H9 (cell line): ENCODE results near the gene ABLIM1. TPM values are rescaled to one million over a fixed set of nuclear protein-coding genes. Genes with fewer than 3 reads are reported as not detected.
A peak's percentile ranks its signal among the peaks of the same experiment; 100 is the strongest.

Experiments
- DNase-seq: peaks from one replicate; pipeline ENCODE4 v3.0.0-alpha.2; 2017
- H2AFZ ChIP-seq: one replicate; pipeline ENCODE4 v1.6.1; 2013; ENCODE audit warnings: mild to moderate bottlenecking, low read length, control low read depth, moderate library complexity
- H2AK5ac ChIP-seq: 2 replicates; pipeline ENCODE4 v1.6.1; 2013; ENCODE audit warnings: low read length, control low read depth, mixed read lengths; ENCODE audit not compliant: insufficient read length
- H2BK120ac ChIP-seq: one replicate; pipeline ENCODE4 v1.6.1; 2013; ENCODE audit warnings: low read depth, mild to moderate bottlenecking, low read length, control low read depth, inconsistent platforms; ENCODE audit not compliant: poor library complexity, severe bottlenecking
- H2BK12ac ChIP-seq: 2 replicates; pipeline ENCODE4 v1.6.1; 2013; ENCODE audit warnings: low read length, control low read depth, mixed read lengths, low read depth; ENCODE audit not compliant: insufficient read length
- H2BK15ac ChIP-seq: 2 replicates; pipeline ENCODE4 v1.6.1; 2013; ENCODE audit warnings: low read depth, low read length, control low read depth
- H2BK20ac ChIP-seq: one replicate; pipeline ENCODE4 v1.6.1; 2013; ENCODE audit warnings: low read depth, mild to moderate bottlenecking, low read length, control low read depth, inconsistent platforms; ENCODE audit not compliant: poor library complexity, severe bottlenecking
- H2BK5ac ChIP-seq: 2 replicates; pipeline ENCODE4 v1.6.1; 2013; ENCODE audit warnings: low read length, control low read depth, mixed read lengths; ENCODE audit not compliant: insufficient read length
- H3K14ac ChIP-seq: 2 replicates; pipeline ENCODE4 v1.6.1; 2013; ENCODE audit warnings: low read length, control low read depth; ENCODE audit not compliant: insufficient read depth
- H3K18ac ChIP-seq: 2 replicates; pipeline ENCODE4 v1.6.1; 2013; ENCODE audit warnings: low read depth, mild to moderate bottlenecking, mixed read lengths, low read length, control low read depth; ENCODE audit not compliant: insufficient read length
- H3K23ac ChIP-seq: 2 replicates; pipeline ENCODE4 v1.6.1; 2013; ENCODE audit warnings: low read length, control low read depth, mixed read lengths, low read depth; ENCODE audit not compliant: insufficient read length
- H3K23me2 ChIP-seq: 2 replicates; pipeline ENCODE4 v1.6.1; 2013; ENCODE audit warnings: low read depth, mild to moderate bottlenecking, mixed read lengths, low read length, control low read depth; ENCODE audit not compliant: insufficient read length, poor library complexity, severe bottlenecking
- H3K27ac ChIP-seq: 2 replicates; pipeline ENCODE4 v1.5.1; 2013; ENCODE audit warnings: low read length, control low read depth, mixed read lengths, low read depth; ENCODE audit not compliant: insufficient read length
- H3K27me3 ChIP-seq: 2 replicates; pipeline ENCODE4 v1.6.1; 2013; ENCODE audit warnings: low read length, control low read depth, inconsistent platforms; ENCODE audit not compliant: insufficient read depth
- H3K4ac ChIP-seq: 2 replicates; pipeline ENCODE4 v1.6.1; 2013; ENCODE audit warnings: low read depth, mild to moderate bottlenecking, control low read depth, inconsistent platforms, low read length, moderate library complexity
- H3K4me1 ChIP-seq: 2 replicates; pipeline ENCODE4 v1.6.1; 2013; ENCODE audit warnings: low read length, control low read depth, inconsistent platforms; ENCODE audit not compliant: insufficient read depth
- H3K4me2 ChIP-seq: 2 replicates; pipeline ENCODE4 v1.6.1; 2013; ENCODE audit warnings: low read length, control low read depth, mixed read lengths; ENCODE audit not compliant: insufficient read length, insufficient read depth
- H3K56ac ChIP-seq: 2 replicates; pipeline ENCODE4 v1.6.1; 2013; ENCODE audit warnings: low read depth, mild to moderate bottlenecking, mixed read lengths, low read length, control low read depth; ENCODE audit not compliant: insufficient read length
- H3K79me1 ChIP-seq: 2 replicates; pipeline ENCODE4 v1.6.1; 2013; ENCODE audit warnings: low read depth, mild to moderate bottlenecking, moderate library complexity, low read length, control low read depth, inconsistent platforms; ENCODE audit not compliant: insufficient read depth, poor library complexity, severe bottlenecking
- H3K79me2 ChIP-seq: 2 replicates; pipeline ENCODE4 v1.6.1; 2013; ENCODE audit warnings: low read length, control low read depth, inconsistent platforms; ENCODE audit not compliant: insufficient read depth
- H3K9ac ChIP-seq: 2 replicates; pipeline ENCODE4 v1.6.1; 2013; ENCODE audit warnings: low read length, control low read depth, mixed read lengths; ENCODE audit not compliant: insufficient read length; ENCODE audit errors: extremely low read depth
- H3K9me3 ChIP-seq: one replicate; pipeline ENCODE4 v1.6.1; 2013; ENCODE audit warnings: low read depth, low read length, inconsistent platforms; ENCODE audit not compliant: control insufficient read depth
- H3T11ph ChIP-seq: one replicate; pipeline ENCODE4 v1.6.1; 2013; ENCODE audit warnings: mild to moderate bottlenecking, low read length, control low read depth, inconsistent platforms
- H4K20me1 ChIP-seq: one replicate; pipeline ENCODE4 v1.6.1; 2013; ENCODE audit not compliant: control insufficient read depth, insufficient read length, insufficient read depth
- H4K5ac ChIP-seq: 2 replicates; pipeline ENCODE4 v1.6.1; 2013; ENCODE audit warnings: low read depth, mild to moderate bottlenecking, mixed read lengths, low read length, control low read depth; ENCODE audit not compliant: insufficient read length
- H4K8ac ChIP-seq: replicated peaks from 2 replicates; pipeline ENCODE4 v1.6.1; 2013; ENCODE audit warnings: low read length, control low read depth, mixed read lengths, low read depth; ENCODE audit not compliant: insufficient read length
- H4K91ac ChIP-seq: 2 replicates; pipeline ENCODE4 v1.6.1; 2013; ENCODE audit warnings: low read depth, mild to moderate bottlenecking, moderate library complexity, mixed read lengths, low read length, control low read depth; ENCODE audit not compliant: insufficient read length
- H3K27ac Mint-ChIP-seq, 3 experiments: 2 replicates in 2 of 3; 3 replicates in 1 of 3; pipeline ENCODE4 v1.8.0; 2020 to 2021; ENCODE audit warnings: mixed read lengths in 3 of 3, mild to moderate bottlenecking in 1 of 3, moderate library complexity in 1 of 3
- H3K27me3 Mint-ChIP-seq: 2 replicates; pipeline ENCODE4 v1.8.0; 2021; ENCODE audit warnings: low read depth, mild to moderate bottlenecking, moderate library complexity, mixed read lengths
- H3K36me3 Mint-ChIP-seq, 3 experiments: 2 replicates in 2 of 3; 3 replicates in 1 of 3; pipeline ENCODE4 v1.8.0; 2020 to 2021; ENCODE audit warnings: low read depth in 3 of 3, mixed read lengths in 3 of 3; ENCODE audit not compliant: insufficient read depth in 1 of 3
- H3K4me1 Mint-ChIP-seq, 2 experiments: 2 replicates each; pipeline ENCODE4 v1.8.0; 2020; ENCODE audit warnings: mixed read lengths in 2 of 2
- H3K4me3 Mint-ChIP-seq, 2 experiments: 2 replicates in 1 of 2; 3 replicates in 1 of 2; pipeline ENCODE4 v1.8.0; 2020 to 2021; ENCODE audit warnings: mild to moderate bottlenecking in 2 of 2, mixed read lengths in 2 of 2, moderate library complexity in 1 of 2
- H3K9me3 Mint-ChIP-seq, 2 experiments: 2 replicates in 1 of 2; 3 replicates in 1 of 2; pipeline ENCODE4 v1.8.0; 2020; ENCODE audit warnings: mild to moderate bottlenecking in 2 of 2, mixed read lengths in 2 of 2, moderate library complexity in 1 of 2
- CTCF ChIP-seq: fragments of 200-600 bp; sonication (generic); conservative IDR thresholded peaks from 3 replicates; pipeline ENCODE4 v1.8.0; 2021; ENCODE audit warnings: antibody characterized with exemption, mild to moderate bottlenecking
- WGBS: extraction: QIAGEN DNeasy Blood & Tissue Kit; methylation state at CpG from one replicate; pipeline ENCODE4 v1.1.7; 2013; ENCODE audit warnings: missing lambda C conversion rate, low lambda C conversion rate, mixed read lengths; ENCODE audit not compliant: insufficient read length; ENCODE audit errors: extremely low coverage; 5-methylcytosine and 5-hydroxymethylcytosine counted together
- total RNA-seq: library from RNA; stranded (reverse); gene quantifications from 2 replicates; pipeline ENCODE4 v1.2.1, GENCODE V29; 2021

ABLIM1 gene
- total RNA-seq, 1 experiment from 2014 or later, result 32.1 TPM

GRCh38 chr10:114662646-114663217 lies 4.7 kb upstream of the ABLIM1 start:
- Histone ChIP-seq H3K27me3 (no peaks in the 10 kb centered on the region), H3K23ac (no peak overlapping the region), H3K79me2 (no peaks in the 10 kb centered on the region), H3K56ac (no peak overlapping the region), H2AK5ac (no peak overlapping the region), H3K14ac (no peak overlapping the region), H3K18ac (no peak overlapping the region), H4K20me1 (no peaks in the 10 kb centered on the region), H3K4me2 (no peak overlapping the region), H2BK15ac (no peak overlapping the region), H3K4ac (no peak overlapping the region), H3K23me2 (no peaks in the 10 kb centered on the region), H3K4me1 (peaks cover 6% of the 10 kb centered on the region), H3T11ph (no peak overlapping the region), H4K5ac (no peak overlapping the region), H4K91ac (no peak overlapping the region), H3K79me1 (no peaks in the 10 kb centered on the region), H2BK12ac (no peak overlapping the region), H3K9me3 (no peaks in the 10 kb centered on the region), H2BK120ac (no peak overlapping the region), H2AFZ (no peak overlapping the region), H2BK20ac (no peak overlapping the region), H3K27ac (no peak overlapping the region), H4K8ac (no peak overlapping the region), H3K9ac (no peak overlapping the region), H2BK5ac (no peak overlapping the region)
- TF ChIP-seq CTCF, result no peak
- no CpG with 5 or more reads among the region's 5 CpGs for WGBS
- Mint-ChIP-seq H3K36me3 (peaks cover 0 to 3% (median 0%) of the 10 kb centered on the region in 3 experiments; a peak in 2 of 7 replicates), H3K27me3 (no peaks in the 10 kb centered on the region), H3K9me3 (peaks cover 4% of the 10 kb centered on the region in 2 experiments; a peak in 3 of 5 replicates), H3K27ac (peak overlapping the region in 1 of 3 experiments; percentile 21; a peak in 1 of 7 replicates), H3K4me1 (peaks cover 19 to 30% of the 10 kb centered on the region in 2 experiments), H3K4me3 (no peak overlapping the region)
- DNase-seq, result no peak
